Mesothelial cell of epicardium (in vitro differentiated cells): ENCODE measurements around the gene PRTN3. TPM values are rescaled to one million over a fixed set of nuclear protein-coding genes. Genes with fewer than 3 reads are reported as not detected.

Experiments used
- DNase-seq, 2 experiments: peaks; one replicate each; pipeline ENCODE4 v3.0.0; 2021; ENCODE audit warnings: low spot score in 2 of 2; ENCODE audit not compliant: unreplicated experiment in 2 of 2
- H3K27ac Mint-ChIP-seq: 2 replicates; pipeline ENCODE4 v1.8.0; 2021; ENCODE audit warnings: mixed read lengths
- H3K27me3 Mint-ChIP-seq: 2 replicates; pipeline ENCODE4 v1.8.0; 2021; ENCODE audit warnings: low read depth, mixed read lengths
- H3K36me3 Mint-ChIP-seq: 2 replicates; pipeline ENCODE4 v1.8.0; 2021; ENCODE audit warnings: mixed read lengths
- H3K4me1 Mint-ChIP-seq: 2 replicates; pipeline ENCODE4 v1.8.0; 2021; ENCODE audit warnings: mixed read lengths
- H3K4me3 Mint-ChIP-seq: 2 replicates; pipeline ENCODE4 v1.8.0; 2021; ENCODE audit warnings: mild to moderate bottlenecking, moderate library complexity, mixed read lengths
- H3K9me3 Mint-ChIP-seq: 2 replicates; pipeline ENCODE4 v1.8.0; 2021; ENCODE audit warnings: mixed read lengths
- total RNA-seq: library from RNA; stranded (reverse); gene quantifications from 3 replicates; pipeline ENCODE4 v1.2.1, GENCODE V29; 2021
- TF ChIP-seq, protein P1 (sequence below): fragments of 200-600 bp; sonication (generic); IDR thresholded peaks from one replicate; pipeline ENCODE4 v1.5.0; 2021; ENCODE audit warnings: antibody characterized with exemption; ENCODE audit not compliant: unreplicated experiment

Gene PRTN3
- total RNA-seq, 1 donor from 2014 or later, result not detected

DNA sequence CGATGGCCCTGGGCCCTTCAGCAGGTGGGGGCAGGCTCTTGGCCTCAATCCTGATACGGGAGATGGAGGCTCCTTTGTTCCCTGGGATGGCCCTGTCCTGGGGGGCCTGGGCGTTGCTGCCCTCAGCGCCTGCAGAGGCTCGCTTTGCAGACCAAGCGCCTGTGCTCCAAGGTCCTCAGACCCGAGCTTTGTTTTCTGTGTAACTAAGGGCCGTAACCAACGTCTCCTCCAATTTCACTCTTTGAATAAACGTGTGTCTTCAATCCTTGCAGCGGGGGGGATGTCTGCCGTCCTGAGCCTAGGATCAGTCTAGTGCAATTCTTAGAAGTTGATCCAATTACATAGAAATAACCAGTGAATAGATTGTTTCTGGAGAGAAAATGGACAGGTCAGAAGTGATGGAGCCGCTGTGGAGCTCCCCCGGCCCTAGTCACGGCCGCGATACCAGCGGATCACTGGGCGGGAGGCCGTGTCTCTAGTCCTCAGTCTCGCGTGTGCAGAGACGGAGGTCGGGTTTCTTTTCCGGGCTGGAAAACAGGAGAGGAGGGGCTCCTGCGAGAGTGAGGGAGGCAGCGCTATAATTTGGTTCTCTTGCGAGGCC is 38.2 kb upstream of the PRTN3 start:
- no peaks in the 10 kb centered on the region for H3K27me3 Mint-ChIP-seq
- peaks cover 52% of the 10 kb centered on the region for H3K4me1 Mint-ChIP-seq
- H3K9me3 Mint-ChIP-seq, result no peaks in the 10 kb centered on the region
- H3K27ac Mint-ChIP-seq, result peak overlapping the region; percentile 91
- TF ChIP-seq, protein P1, sequence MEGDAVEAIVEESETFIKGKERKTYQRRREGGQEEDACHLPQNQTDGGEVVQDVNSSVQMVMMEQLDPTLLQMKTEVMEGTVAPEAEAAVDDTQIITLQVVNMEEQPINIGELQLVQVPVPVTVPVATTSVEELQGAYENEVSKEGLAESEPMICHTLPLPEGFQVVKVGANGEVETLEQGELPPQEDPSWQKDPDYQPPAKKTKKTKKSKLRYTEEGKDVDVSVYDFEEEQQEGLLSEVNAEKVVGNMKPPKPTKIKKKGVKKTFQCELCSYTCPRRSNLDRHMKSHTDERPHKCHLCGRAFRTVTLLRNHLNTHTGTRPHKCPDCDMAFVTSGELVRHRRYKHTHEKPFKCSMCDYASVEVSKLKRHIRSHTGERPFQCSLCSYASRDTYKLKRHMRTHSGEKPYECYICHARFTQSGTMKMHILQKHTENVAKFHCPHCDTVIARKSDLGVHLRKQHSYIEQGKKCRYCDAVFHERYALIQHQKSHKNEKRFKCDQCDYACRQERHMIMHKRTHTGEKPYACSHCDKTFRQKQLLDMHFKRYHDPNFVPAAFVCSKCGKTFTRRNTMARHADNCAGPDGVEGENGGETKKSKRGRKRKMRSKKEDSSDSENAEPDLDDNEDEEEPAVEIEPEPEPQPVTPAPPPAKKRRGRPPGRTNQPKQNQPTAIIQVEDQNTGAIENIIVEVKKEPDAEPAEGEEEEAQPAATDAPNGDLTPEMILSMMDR, result no peak
- peaks cover 15% of the 10 kb centered on the region for H3K36me3 Mint-ChIP-seq
- peak overlapping the region; percentile 53 for H3K4me3 Mint-ChIP-seq
- no peak for DNase-seq

DNA sequence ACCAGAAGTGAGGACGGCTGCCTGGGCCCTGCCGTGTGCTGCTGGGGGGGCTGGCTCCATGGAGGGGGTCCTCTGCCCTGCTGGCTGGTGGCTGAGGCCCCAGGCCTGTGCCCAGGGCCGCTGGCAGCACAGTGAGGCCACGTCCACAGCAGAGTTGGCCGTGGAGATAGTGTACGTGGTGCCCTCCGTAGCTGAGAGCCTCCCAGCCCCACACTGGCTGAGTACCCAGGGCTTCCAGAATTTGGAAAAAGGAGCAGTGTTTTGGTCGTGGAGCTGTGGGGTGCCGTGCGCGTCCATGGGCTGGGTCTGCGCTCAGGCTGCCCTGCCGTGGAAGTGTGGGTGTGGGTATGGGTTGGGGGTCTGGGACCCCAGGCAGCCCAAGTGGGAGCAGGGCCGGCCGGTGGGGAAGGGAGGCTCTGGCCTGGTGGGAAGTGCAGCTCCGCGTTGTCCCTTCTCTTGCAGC is 37.7 kb upstream of the PRTN3 start:
- H3K36me3 Mint-ChIP-seq, result peaks cover 20% of the 10 kb centered on the region
- peak overlapping the region; percentile 13 for H3K4me3 Mint-ChIP-seq
- H3K4me1 Mint-ChIP-seq, result peaks cover 53% of the 10 kb centered on the region

DNA sequence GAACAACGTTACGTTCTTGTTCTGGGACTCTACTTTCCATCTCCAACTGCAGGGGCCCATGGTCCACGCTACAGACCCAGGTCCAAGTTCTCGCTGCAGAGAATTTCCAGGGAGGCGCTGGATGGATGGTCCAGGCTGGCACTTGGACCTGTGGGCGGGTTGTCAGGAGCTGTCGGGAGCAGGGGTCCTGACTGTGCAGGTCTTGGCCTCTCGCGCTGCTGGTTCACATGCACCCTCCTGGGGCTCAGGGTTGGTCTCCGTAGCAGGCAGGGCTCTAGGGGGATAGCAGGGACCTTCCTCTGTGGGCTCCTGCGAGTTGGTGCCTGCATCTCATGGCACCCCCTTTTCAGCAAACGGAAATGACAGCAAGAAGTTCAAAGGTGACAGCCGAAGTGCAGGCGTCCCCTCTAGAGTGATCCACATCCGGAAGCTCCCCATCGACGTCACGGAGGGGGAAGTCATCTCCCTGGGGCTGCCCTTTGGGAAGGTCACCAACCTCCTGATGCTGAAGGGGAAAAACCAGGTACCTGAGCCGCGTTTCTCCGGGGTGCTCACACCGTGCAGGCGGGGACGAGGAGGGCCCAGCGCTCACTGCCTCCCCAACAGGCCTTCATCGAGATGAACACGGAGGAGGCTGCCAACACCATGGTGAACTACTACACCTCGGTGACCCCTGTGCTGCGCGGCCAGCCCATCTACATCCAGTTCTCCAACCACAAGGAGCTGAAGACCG is 36.9 kb upstream of the PRTN3 start:
- H3K27me3 Mint-ChIP-seq, result no peaks in the 10 kb centered on the region
- no peak for DNase-seq
- H3K27ac Mint-ChIP-seq, result peak overlapping the region; percentile 56
- H3K36me3 Mint-ChIP-seq, result peaks cover 20% of the 10 kb centered on the region
- peaks cover 53% of the 10 kb centered on the region for H3K4me1 Mint-ChIP-seq
- H3K9me3 Mint-ChIP-seq, result no peaks in the 10 kb centered on the region
- H3K4me3 Mint-ChIP-seq, result peak overlapping the region; percentile 13
- TF ChIP-seq, protein P1, result no peak

More for the DNA sequence above, 37.7 kb upstream of the PRTN3 start:
- TF ChIP-seq, protein P1, result no peak
- peak overlapping the region; percentile 91 for H3K27ac Mint-ChIP-seq
- H3K27me3 Mint-ChIP-seq, result no peaks in the 10 kb centered on the region
- H3K9me3 Mint-ChIP-seq, result no peaks in the 10 kb centered on the region
- DNase-seq, result no peak

DNA sequence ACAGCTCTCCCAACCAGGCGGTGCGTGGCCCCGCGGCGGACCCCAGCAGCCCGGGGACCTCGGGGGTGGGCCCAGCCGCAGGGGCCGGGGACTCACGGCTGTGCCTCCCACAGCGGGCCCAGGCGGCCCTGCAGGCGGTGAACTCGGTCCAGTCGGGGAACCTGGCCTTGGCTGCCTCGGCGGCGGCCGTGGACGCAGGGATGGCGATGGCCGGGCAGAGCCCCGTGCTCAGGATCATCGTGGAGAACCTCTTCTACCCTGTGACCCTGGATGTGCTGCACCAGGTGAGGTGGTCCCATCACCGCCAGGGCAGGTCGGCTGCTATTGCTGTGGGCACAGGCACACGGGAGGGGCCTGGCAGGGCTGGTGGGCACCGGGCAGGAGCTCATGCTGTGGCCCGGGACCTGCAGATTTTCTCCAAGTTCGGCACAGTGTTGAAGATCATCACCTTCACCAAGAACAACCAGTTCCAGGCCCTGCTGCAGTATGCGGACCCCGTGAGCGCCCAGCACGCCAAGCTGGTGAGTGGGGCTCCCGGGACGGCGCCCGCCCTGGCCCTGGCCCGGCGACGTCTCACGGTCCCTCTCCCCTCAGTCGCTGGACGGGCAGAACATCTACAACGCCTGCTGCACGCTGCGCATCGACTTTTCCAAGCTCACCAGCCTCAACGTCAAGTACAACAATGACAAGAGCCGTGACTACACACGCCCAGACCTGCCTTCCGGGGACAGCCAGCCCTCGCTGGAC is 36.2 kb upstream of the PRTN3 start:
- no peak overlapping the region for H3K27ac Mint-ChIP-seq
- no peak overlapping the region for H3K4me3 Mint-ChIP-seq
- H3K4me1 Mint-ChIP-seq, result peaks cover 47% of the 10 kb centered on the region
- H3K27me3 Mint-ChIP-seq, result no peaks in the 10 kb centered on the region
- TF ChIP-seq, protein P1, result no peak
- peaks cover 20% of the 10 kb centered on the region for H3K36me3 Mint-ChIP-seq
- DNase-seq, result no peak
- no peaks in the 10 kb centered on the region for H3K9me3 Mint-ChIP-seq

DNA sequence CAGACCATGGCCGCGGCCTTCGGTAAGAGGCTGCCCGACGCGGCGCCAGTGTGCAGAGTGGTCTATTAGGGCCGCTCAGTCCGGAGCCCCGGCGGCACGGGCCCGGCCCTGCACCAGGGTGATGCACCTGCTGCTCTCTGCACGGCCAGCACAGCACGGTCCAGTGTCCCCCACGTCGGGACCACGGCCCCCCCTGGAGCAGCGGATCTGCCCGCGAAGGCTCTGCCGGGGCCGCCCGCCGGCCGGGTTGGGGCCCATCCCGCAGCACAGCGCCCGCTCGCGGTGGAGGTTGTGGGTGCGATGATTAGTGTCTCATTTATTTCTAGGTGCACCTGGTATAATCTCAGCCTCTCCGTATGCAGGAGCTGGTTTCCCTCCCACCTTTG is 35.6 kb upstream of the PRTN3 start:
- no peaks in the 10 kb centered on the region for H3K9me3 Mint-ChIP-seq
- no peaks in the 10 kb centered on the region for H3K27me3 Mint-ChIP-seq
- no peak for DNase-seq
- H3K4me3 Mint-ChIP-seq, result no peak overlapping the region
- H3K27ac Mint-ChIP-seq, result no peak overlapping the region
- H3K36me3 Mint-ChIP-seq, result peaks cover 20% of the 10 kb centered on the region
- H3K4me1 Mint-ChIP-seq, result peaks cover 42% of the 10 kb centered on the region
- TF ChIP-seq, protein P1, result no peak
